GM18868 (cell line): ENCODE results near the gene SOBP.

Source experiments
- ATAC-seq: cut with Tn5 transposase; IDR thresholded peaks from one replicate; pipeline ENCODE4 v1.9.1; 2021; ENCODE audit warnings: mild to moderate bottlenecking, moderate library complexity; ENCODE audit not compliant: unreplicated experiment

Gene SOBP

GRCh38 chr6:107612762-107613415, 123.0 kb downstream of the SOBP start:
- ATAC-seq = no peak

GRCh38 chr6:107613651-107614379, 123.9 kb downstream of the SOBP start:
- ATAC-seq = no peak

GRCh38 chr6:107614828-107615227, 124.9 kb downstream of the SOBP start:
- no peak for ATAC-seq

GRCh38 chr6:107616775-107617174, 126.9 kb downstream of the SOBP start:
- no peak for ATAC-seq

- no peak for ATAC-seq
Measured at GRCh38 chr6:107617341-107617932, 127.5 kb downstream of the SOBP start.

GRCh38 chr6:107618672-107619071, 128.8 kb downstream of the SOBP start:
- peak; percentile 96 for ATAC-seq

- ATAC-seq = no peak
Measured at GRCh38 chr6:107620732-107621131, 130.8 kb downstream of the SOBP start.

- no peak for ATAC-seq
Measured at GRCh38 chr6:107621229-107621937, 131.5 kb downstream of the SOBP start.

GRCh38 chr6:107622269-107622668, 132.4 kb downstream of the SOBP start:
- no peak for ATAC-seq

- no peak for ATAC-seq
Measured at GRCh38 chr6:107624050-107624449, 134.1 kb downstream of the SOBP start.

- ATAC-seq = no peak
Measured at GRCh38 chr6:107624541-107624940, 134.6 kb downstream of the SOBP start.

- no peak for ATAC-seq
Measured at GRCh38 chr6:107625264-107625663, 135.3 kb downstream of the SOBP start.

GRCh38 chr6:107626645-107627044, 136.7 kb downstream of the SOBP start:
- no peak for ATAC-seq

- ATAC-seq = no peak
Measured at GRCh38 chr6:107627969-107628368, 138.1 kb downstream of the SOBP start.

- ATAC-seq = no peak
Measured at GRCh38 chr6:107628878-107629277, 139.0 kb downstream of the SOBP start.

GRCh38 chr6:107629548-107630129, 139.7 kb downstream of the SOBP start:
- ATAC-seq = no peak

GRCh38 chr6:107630348-107630977, 140.5 kb downstream of the SOBP start:
- ATAC-seq = no peak

- ATAC-seq = no peak
Measured at GRCh38 chr6:107632381-107633136, 142.6 kb downstream of the SOBP start.

GRCh38 chr6:107633680-107634323, 143.9 kb downstream of the SOBP start:
- no peak for ATAC-seq
